Loucy (cell line): ENCODE results near the gene KDM4C.
"Not testable (repeated sequence)": the region's sequence is repeated elsewhere in the genome, so short reads cannot be mapped to it uniquely, and the experiment has no call there.

Experiments used
- H2AFZ ChIP-seq: fragments of 200-600 bp; sonication (generic); 2 replicates; pipeline ENCODE4 v1.6.0; 2016; ENCODE audit warnings: antibody characterized with exemption, mild to moderate bottlenecking, low read length, moderate library complexity
- H3F3A ChIP-seq: fragments of 200-600 bp; 2 replicates; pipeline ENCODE4 v1.6.0; 2016; ENCODE audit warnings: antibody characterized with exemption, low read depth, mild to moderate bottlenecking
- H3K27me3 ChIP-seq: fragments of 200-600 bp; sonication (generic); 2 replicates; pipeline ENCODE4 v1.6.1; 2014; ENCODE audit warnings: low read length, mild to moderate bottlenecking; ENCODE audit not compliant: insufficient read depth, poor library complexity, severe bottlenecking
- H3K36me3 ChIP-seq: fragments of 200-600 bp; sonication (generic); 2 replicates; pipeline ENCODE4 v1.6.1; 2016; ENCODE audit warnings: low read length; ENCODE audit not compliant: insufficient read depth
- H3K4me1 ChIP-seq: fragments of 200-600 bp; sonication (generic); 2 replicates; pipeline ENCODE4 v1.5.1; 2014; ENCODE audit warnings: low read length, mild to moderate bottlenecking; ENCODE audit not compliant: insufficient read depth, poor library complexity, severe bottlenecking
- H3K4me2 ChIP-seq: fragments of 200-600 bp; sonication (generic); 2 replicates; pipeline ENCODE4 v1.6.0; 2014; ENCODE audit warnings: antibody characterized with exemption, low read length, low read depth, mild to moderate bottlenecking; ENCODE audit not compliant: poor library complexity, severe bottlenecking
- H3K4me3 ChIP-seq: fragments of 200-600 bp; sonication (generic); 2 replicates; pipeline ENCODE4 v1.5.1; 2014; ENCODE audit warnings: low read length, mild to moderate bottlenecking, mixed read lengths; ENCODE audit not compliant: poor library complexity, severe bottlenecking
- H3K79me2 ChIP-seq: fragments of 200-600 bp; sonication (generic); 2 replicates; pipeline ENCODE4 v1.6.1; 2014; ENCODE audit warnings: low read length; ENCODE audit not compliant: insufficient read depth
- H3K9ac ChIP-seq: fragments of 200-600 bp; sonication (generic); 2 replicates; pipeline ENCODE4 v1.6.0; 2014; ENCODE audit warnings: mild to moderate bottlenecking, low read depth, low read length, moderate library complexity; ENCODE audit not compliant: poor library complexity, severe bottlenecking
- H3K9me2 ChIP-seq: fragments of 200-600 bp; sonication (generic); replicated peaks from 2 replicates; pipeline ENCODE4 v1.6.1; 2016; ENCODE audit warnings: low read depth, low read length, mixed read lengths
- H3K9me3 ChIP-seq: fragments of 200-600 bp; sonication (generic); 2 replicates; pipeline ENCODE4 v1.6.1; 2014; ENCODE audit warnings: mild to moderate bottlenecking, antibody characterized with exemption, low read length, low read depth; ENCODE audit not compliant: insufficient read depth
- H4K20me1 ChIP-seq: fragments of 200-600 bp; sonication (generic); 2 replicates; pipeline ENCODE4 v1.6.0; 2014; ENCODE audit warnings: antibody characterized with exemption, low read length, mild to moderate bottlenecking; ENCODE audit not compliant: insufficient read depth, poor library complexity, severe bottlenecking
- EZH2phosphoT487 ChIP-seq: fragments of 200-600 bp; IDR thresholded peaks from 2 replicates; pipeline ENCODE4 v1.6.1; 2018; ENCODE audit warnings: antibody characterized with exemption, mild to moderate bottlenecking, moderate library complexity, borderline replicate concordance
- TF ChIP-seq, protein P1 (sequence below): fragments of 200-600 bp; sonication (generic); conservative IDR thresholded peaks from 2 replicates; pipeline ENCODE4 v1.5.1; 2014; ENCODE audit warnings: mild to moderate bottlenecking, antibody characterized with exemption, low read length

KDM4C gene

GRCh38 chr9:6712041-6712440 is 45.7 kb upstream of the KDM4C start:
- Histone ChIP-seq H3F3A (no peaks in the 10 kb centered on the region), H3K9me3 (no peaks in the 10 kb centered on the region), H3K27me3 (no peaks in the 10 kb centered on the region), H2AFZ (no peak overlapping the region), H3K9ac (no peak overlapping the region), H3K4me2 (no peak overlapping the region), H3K4me3 (no peak overlapping the region), H4K20me1 (no peaks in the 10 kb centered on the region), H3K79me2 (peaks cover 7% of the 10 kb centered on the region; the same call in 1 of the 2 replicates), H3K36me3 (no peaks in the 10 kb centered on the region), H3K9me2 (no peaks in the 10 kb centered on the region), H3K4me1 (peaks cover under 1% of the 10 kb centered on the region)
- TF ChIP-seq, protein P1, sequence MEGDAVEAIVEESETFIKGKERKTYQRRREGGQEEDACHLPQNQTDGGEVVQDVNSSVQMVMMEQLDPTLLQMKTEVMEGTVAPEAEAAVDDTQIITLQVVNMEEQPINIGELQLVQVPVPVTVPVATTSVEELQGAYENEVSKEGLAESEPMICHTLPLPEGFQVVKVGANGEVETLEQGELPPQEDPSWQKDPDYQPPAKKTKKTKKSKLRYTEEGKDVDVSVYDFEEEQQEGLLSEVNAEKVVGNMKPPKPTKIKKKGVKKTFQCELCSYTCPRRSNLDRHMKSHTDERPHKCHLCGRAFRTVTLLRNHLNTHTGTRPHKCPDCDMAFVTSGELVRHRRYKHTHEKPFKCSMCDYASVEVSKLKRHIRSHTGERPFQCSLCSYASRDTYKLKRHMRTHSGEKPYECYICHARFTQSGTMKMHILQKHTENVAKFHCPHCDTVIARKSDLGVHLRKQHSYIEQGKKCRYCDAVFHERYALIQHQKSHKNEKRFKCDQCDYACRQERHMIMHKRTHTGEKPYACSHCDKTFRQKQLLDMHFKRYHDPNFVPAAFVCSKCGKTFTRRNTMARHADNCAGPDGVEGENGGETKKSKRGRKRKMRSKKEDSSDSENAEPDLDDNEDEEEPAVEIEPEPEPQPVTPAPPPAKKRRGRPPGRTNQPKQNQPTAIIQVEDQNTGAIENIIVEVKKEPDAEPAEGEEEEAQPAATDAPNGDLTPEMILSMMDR, result no peak
- TF ChIP-seq EZH2phosphoT487, result no peak

GRCh38 chr9:6714176-6714575 is 43.6 kb upstream of the KDM4C start:
- no peak overlapping the region for H2AFZ ChIP-seq
- no peaks in the 10 kb centered on the region for H4K20me1 ChIP-seq
- H3K9ac ChIP-seq, result no peak overlapping the region
- H3F3A ChIP-seq, result no peaks in the 10 kb centered on the region
- H3K36me3 ChIP-seq, result no peaks in the 10 kb centered on the region
- peaks cover 16% of the 10 kb centered on the region for H3K79me2 ChIP-seq
- H3K9me2 ChIP-seq, result no peaks in the 10 kb centered on the region
- peaks cover 2% of the 10 kb centered on the region for H3K4me1 ChIP-seq
- no peak for TF ChIP-seq EZH2phosphoT487
- TF ChIP-seq, protein P1, result no peak
- H3K9me3 ChIP-seq, result no peaks in the 10 kb centered on the region
- no peak overlapping the region for H3K4me2 ChIP-seq
- H3K4me3 ChIP-seq, result no peak overlapping the region
- no peaks in the 10 kb centered on the region for H3K27me3 ChIP-seq

GRCh38 chr9:6715153-6715754 is 42.5 kb upstream of the KDM4C start:
- peak overlapping the region; percentile 76 for H3K4me2 ChIP-seq
- peak overlapping the region; percentile 77 for H3K4me3 ChIP-seq
- not testable (repeated sequence) for H3K9me3 ChIP-seq, H3K36me3 ChIP-seq, H3K27me3 ChIP-seq, H3K4me1 ChIP-seq, H4K20me1 ChIP-seq, H3K9me2 ChIP-seq, H3F3A ChIP-seq
- H3K9ac ChIP-seq, result peak overlapping the region; percentile 96
- peak overlapping the region; percentile 66; the same call in 1 of the 2 replicates for H2AFZ ChIP-seq
- H3K79me2 ChIP-seq, result peaks cover 16% of the 10 kb centered on the region
